Measurements from ENCODE around the gene VWA8.
"Not testable (repeated sequence)": the region's sequence is repeated elsewhere in the genome, so short reads cannot be mapped to it uniquely, and the experiment has no call there.

The VWA8 gene

GRCh38 chr13:41678848-41679247 lies 282.1 kb downstream of the VWA8 start:
- DNase-seq = no peak

GRCh38 chr13:41678249-41678648 lies 282.7 kb downstream of the VWA8 start:
- no peak for DNase-seq

GRCh38 chr13:41675306-41675705 lies 285.6 kb downstream of the VWA8 start:
- no peak for DNase-seq

- no peak for DNase-seq
Measured at GRCh38 chr13:41674246-41674645, 286.7 kb downstream of the VWA8 start.

GRCh38 chr13:41673640-41674039 lies 287.3 kb downstream of the VWA8 start:
- no peak for DNase-seq

- no peak for DNase-seq
Measured at GRCh38 chr13:41670873-41671443, 290.0 kb downstream of the VWA8 start.

GRCh38 chr13:41668130-41668757 lies 292.7 kb downstream of the VWA8 start:
- peak; percentile 75 to 81 for DNase-seq

- no peak for DNase-seq
Measured at GRCh38 chr13:41666644-41667043, 294.3 kb downstream of the VWA8 start.

- no peak for DNase-seq
Measured at GRCh38 chr13:41660411-41660810, 300.5 kb downstream of the VWA8 start.

GRCh38 chr13:41658057-41658661 lies 302.8 kb downstream of the VWA8 start:
- no peak for DNase-seq

GRCh38 chr13:41655997-41656396 lies 304.9 kb downstream of the VWA8 start:
- DNase-seq = no peak

GRCh38 chr13:41654796-41655195 lies 306.1 kb downstream of the VWA8 start:
- no peak for DNase-seq

- peak in 1 of 2 experiments; percentile 6 for DNase-seq
Measured at GRCh38 chr13:41652735-41653361, 308.1 kb downstream of the VWA8 start.

GRCh38 chr13:41651413-41652058 lies 309.4 kb downstream of the VWA8 start:
- DNase-seq = no peak

GRCh38 chr13:41650706-41651105 lies 310.2 kb downstream of the VWA8 start:
- no peak for DNase-seq

GRCh38 chr13:41649659-41650058 lies 311.2 kb downstream of the VWA8 start:
- DNase-seq = no peak

- no peak for DNase-seq
Measured at GRCh38 chr13:41648314-41648935, 312.5 kb downstream of the VWA8 start.

- not testable (repeated sequence) for DNase-seq
Measured at GRCh38 chr13:41647699-41648313, 313.1 kb downstream of the VWA8 start.

GRCh38 chr13:41645331-41645730 lies 315.6 kb downstream of the VWA8 start:
- no peak for DNase-seq

- DNase-seq = no peak
Measured at GRCh38 chr13:41644742-41645141, 316.2 kb downstream of the VWA8 start.

- DNase-seq = no peak
Measured at GRCh38 chr13:41643507-41643906, 317.4 kb downstream of the VWA8 start.

GRCh38 chr13:41641961-41642360 lies 318.9 kb downstream of the VWA8 start:
- no peak for DNase-seq

GRCh38 chr13:41641429-41641828 lies 319.5 kb downstream of the VWA8 start:
- no peak for DNase-seq

Data from SHP77 (cell line).